AG04450 (cell line): ENCODE results near the gene TLR9. TPM values are rescaled to one million over a fixed set of nuclear protein-coding genes. Genes with fewer than 3 reads are reported as not detected.

Source experiments
- CTCF ChIA-PET: fragments of 300-600, 350-600 bp; formaldehyde crosslinking; extraction: SDS; loops from one replicate; lab custom pipeline; 2022; ENCODE audit warnings: antibody characterized with exemption, inconsistent platforms; lab: Charles Lee
- POLR2A ChIA-PET: fragments of 350-600 bp; formaldehyde crosslinking; extraction: SDS; loops from one replicate; lab custom pipeline; 2021; ENCODE audit warnings: antibody characterized with exemption, inconsistent platforms; lab: Yijun Ruan, JAX
- DNase-seq: peaks from one replicate; pipeline ENCODE4 v3.0.0-alpha.2; 2011; ENCODE audit warnings: low read depth, low spot score
- H3K27ac ChIP-seq: one replicate; pipeline ENCODE4 v1.5.1; 2012; ENCODE audit warnings: low read depth, low read length, control low read depth
- H3K27me3 ChIP-seq: one replicate; pipeline ENCODE4 v1.6.0; 2012; ENCODE audit warnings: low read length; ENCODE audit not compliant: control insufficient read depth, insufficient read depth
- H3K4me3 ChIP-seq: 2 replicates; pipeline ENCODE4 v1.5.1; 2011; ENCODE audit warnings: mild to moderate bottlenecking, low read depth, low read length, control low read depth
- H3K9me3 ChIP-seq: 2 replicates; pipeline ENCODE4 v1.5.1; 2012; ENCODE audit warnings: low read length; ENCODE audit not compliant: control insufficient read depth, insufficient read depth
- CTCF ChIP-seq: IDR thresholded peaks from 2 replicates; pipeline ENCODE4 v1.5.1; 2011; ENCODE audit warnings: low read depth, low read length, control low read depth, inconsistent platforms
- polyA plus RNA-seq: library from polyadenylated mRNA; depleted of rRNA; stranded (reverse); fragments of >200 nt; gene quantifications from 2 replicates; pipeline ENCODE4 v1.2.3, GENCODE V29; 2011

The TLR9 gene
- polyA plus RNA-seq, 1 experiment, result 0.02 TPM

- Histone ChIP-seq H3K27me3 (no peaks in the 10 kb centered on the region), H3K9me3 (peaks cover 9% of the 10 kb centered on the region), H3K4me3 (peak within 1 kb of the TSS; percentile 67), H3K27ac (peak within 1 kb of the TSS; percentile 47)
- DNase-seq, result no peak
- CTCF ChIA-PET, result interaction anchor here (0.6 to 1.1 kb wide), 2 partner anchors 9 to 26 kb away, joined by 3 read pairs; no protein-coding TSS in a partner anchor
- TF ChIP-seq CTCF, result no peak
- POLR2A ChIA-PET, result interaction anchor here (1.2 to 1.8 kb wide), 4 partner anchors 8 to 32 kb away, joined by 5 to 14 read pairs (median 8); partner anchors contain the start of gene WDR82
Measured at GRCh38 chr3:52245322-52246263, 20.1 kb upstream of the TLR9 start, which contains the start of gene PPM1M. PPM1M (plus strand) TSS chr3:52245759; CDS start chr3:52245825, 66 bp downstream.

- peaks cover 9% of the 10 kb centered on the region for H3K9me3 ChIP-seq
- H3K27me3 ChIP-seq, result no peaks in the 10 kb centered on the region
- DNase-seq, result no peak
- ChIA-PET POLR2A (no interaction called here), CTCF (interaction anchor here (1.1 to 2.7 kb wide), 2 partner anchors 24 to 95 kb away, joined by 6 to 17 read pairs; no protein-coding TSS in a partner anchor)
- no peak overlapping the region for H3K27ac ChIP-seq
- TF ChIP-seq CTCF, result no peak
- no peak overlapping the region for H3K4me3 ChIP-seq
Measured at GRCh38 chr3:52243791-52244628, 18.6 kb upstream of the TLR9 start.

- POLR2A ChIA-PET, result no interaction called here
- Histone ChIP-seq H3K27ac (no peak overlapping the region), H3K9me3 (peaks cover 9% of the 10 kb centered on the region), H3K4me3 (no peak overlapping the region), H3K27me3 (no peaks in the 10 kb centered on the region)
- no peak for DNase-seq
- CTCF ChIA-PET, result interaction anchor here (1.1 to 2.7 kb wide), 2 partner anchors 11 to 22 kb away, joined by 3 to 17 read pairs; no protein-coding TSS in a partner anchor
- no peak for TF ChIP-seq CTCF
Measured at GRCh38 chr3:52242039-52242438, 16.6 kb upstream of the TLR9 start.

GRCh38 chr3:52240886-52241370 lies 15.5 kb upstream of the TLR9 start:
- H3K4me3 ChIP-seq, result no peak overlapping the region
- peaks cover 9% of the 10 kb centered on the region for H3K9me3 ChIP-seq
- no peaks in the 10 kb centered on the region for H3K27me3 ChIP-seq
- DNase-seq, result no peak
- ChIA-PET POLR2A (interaction anchor here (0.7 to 1.3 kb wide), 4 partner anchors 24 to 87 kb away, joined by 3 to 7 read pairs (median 3); partner anchors contain the start of genes GLYCTK, POC1A and WDR82), CTCF (interaction anchor here (0.6 to 1.3 kb wide), 5 partner anchors 10 to 98 kb away, joined by 3 to 10 read pairs (median 5); partner anchors contain the start of gene WDR82)
- peak overlapping the region; percentile 96 for H3K27ac ChIP-seq
- TF ChIP-seq CTCF, result no peak
